Activated CD8-positive, alpha-beta T cell treated with anti-CD3 and anti-CD28 coated beads for 36 hours (primary cell): ENCODE measurements around the gene APBB1IP. TPM values are rescaled to one million over a fixed set of nuclear protein-coding genes. Genes with fewer than 3 reads are reported as not detected.
"Not testable (repeated sequence)": the region's sequence is repeated elsewhere in the genome, so short reads cannot be mapped to it uniquely, and the experiment has no call there.

Experiments used
- ATAC-seq: fragments of 200-7000 bp; cut with Tn5 transposase; one replicate; pipeline ENCODE4 v1.10.0; 2021; ENCODE audit warnings: mild to moderate bottlenecking, moderate library complexity
- CTCF ChIA-PET: fragments of 350-600 bp; sonication (Branson Sonifier 250); formaldehyde crosslinking; loops from one replicate; lab custom pipeline; 2021; ENCODE audit warnings: antibody characterized with exemption; lab: Charles Lee
- POLR2A ChIA-PET: fragments of 350-600 bp; sonication (Branson Sonifier 250); formaldehyde crosslinking; loops from one replicate; lab custom pipeline; 2021; ENCODE audit warnings: antibody characterized with exemption; lab: Charles Lee
- DNase-seq: peaks from one replicate; pipeline ENCODE4 v3.0.0-alpha.2; 2020
- H3K27ac Mint-ChIP-seq: one replicate; pipeline ENCODE4 v1.8.0; 2021; ENCODE audit warnings: mild to moderate bottlenecking, mixed read lengths
- H3K27me3 Mint-ChIP-seq: one replicate; pipeline ENCODE4 v1.8.0; 2021; ENCODE audit warnings: mixed read lengths
- H3K36me3 Mint-ChIP-seq: one replicate; pipeline ENCODE4 v1.8.0; 2021; ENCODE audit warnings: low read depth, mixed read lengths
- H3K4me1 Mint-ChIP-seq: one replicate; pipeline ENCODE4 v1.8.0; 2021; ENCODE audit warnings: low read depth, mixed read lengths
- H3K4me3 Mint-ChIP-seq: one replicate; pipeline ENCODE4 v1.8.0; 2021; ENCODE audit warnings: mild to moderate bottlenecking, moderate library complexity, mixed read lengths
- H3K9me3 Mint-ChIP-seq: one replicate; pipeline ENCODE4 v1.8.0; 2021; ENCODE audit warnings: mixed read lengths
- intact Hi-C: fragments of 100-400 bp; cut with micrococcal nuclease; formaldehyde crosslinking; loops from one replicate; pipeline ENCODE4 v1.10.0; 2022
- total RNA-seq, 2 experiments: library from RNA; stranded (reverse); gene quantifications; one replicate each; pipeline ENCODE4 v1.2.3, GENCODE V29; 2021
- TF ChIP-seq, protein P1 (sequence below): fragments of 200-600 bp; IDR thresholded peaks from one replicate; pipeline ENCODE4 v1.8.0; 2022; ENCODE audit warnings: antibody characterized with exemption, mild to moderate bottlenecking

Gene APBB1IP
- total RNA-seq, 2 experiments from 2014 or later: 61.9 to 64.8 TPM

DNA sequence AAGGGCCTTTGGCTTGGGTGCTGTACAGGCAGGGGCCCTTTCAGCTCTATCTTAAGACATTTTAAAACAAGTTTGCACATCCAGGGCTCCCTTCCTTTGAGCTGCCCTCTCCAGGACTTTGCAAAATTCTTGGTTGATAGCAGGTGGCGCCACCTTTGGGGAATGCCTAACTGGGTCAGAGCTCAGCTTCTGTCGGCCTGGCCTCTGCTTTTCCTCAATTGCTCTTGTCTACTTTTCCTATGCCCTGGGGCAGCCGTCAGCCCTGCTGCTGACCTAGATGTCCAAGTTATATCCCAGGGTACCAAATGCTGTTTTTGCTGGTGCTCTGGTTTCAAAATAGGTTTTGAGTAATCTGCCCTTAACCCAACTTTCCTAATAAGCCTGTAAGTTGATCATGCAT lies 65.8 kb downstream of the APBB1IP start:
- Mint-ChIP-seq H3K4me3 (no peak overlapping the region), H3K4me1 (peaks cover 24% of the 10 kb centered on the region), H3K27ac (peak overlapping the region; percentile 64), H3K27me3 (no peaks in the 10 kb centered on the region), H3K36me3 (peaks cover 64% of the 10 kb centered on the region), H3K9me3 (no peaks in the 10 kb centered on the region)
- TF ChIP-seq, protein P1, sequence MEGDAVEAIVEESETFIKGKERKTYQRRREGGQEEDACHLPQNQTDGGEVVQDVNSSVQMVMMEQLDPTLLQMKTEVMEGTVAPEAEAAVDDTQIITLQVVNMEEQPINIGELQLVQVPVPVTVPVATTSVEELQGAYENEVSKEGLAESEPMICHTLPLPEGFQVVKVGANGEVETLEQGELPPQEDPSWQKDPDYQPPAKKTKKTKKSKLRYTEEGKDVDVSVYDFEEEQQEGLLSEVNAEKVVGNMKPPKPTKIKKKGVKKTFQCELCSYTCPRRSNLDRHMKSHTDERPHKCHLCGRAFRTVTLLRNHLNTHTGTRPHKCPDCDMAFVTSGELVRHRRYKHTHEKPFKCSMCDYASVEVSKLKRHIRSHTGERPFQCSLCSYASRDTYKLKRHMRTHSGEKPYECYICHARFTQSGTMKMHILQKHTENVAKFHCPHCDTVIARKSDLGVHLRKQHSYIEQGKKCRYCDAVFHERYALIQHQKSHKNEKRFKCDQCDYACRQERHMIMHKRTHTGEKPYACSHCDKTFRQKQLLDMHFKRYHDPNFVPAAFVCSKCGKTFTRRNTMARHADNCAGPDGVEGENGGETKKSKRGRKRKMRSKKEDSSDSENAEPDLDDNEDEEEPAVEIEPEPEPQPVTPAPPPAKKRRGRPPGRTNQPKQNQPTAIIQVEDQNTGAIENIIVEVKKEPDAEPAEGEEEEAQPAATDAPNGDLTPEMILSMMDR: no peak
- ChIA-PET CTCF (interaction anchor here (0.7 to 1.1 kb wide), 7 partner anchors 9 to 169 kb away, joined by 3 to 6 read pairs (median 3); no protein-coding TSS in a partner anchor), POLR2A (interaction anchor here (0.8 to 1.0 kb wide), 3 partner anchors 9 to 151 kb away, joined by 3 read pairs; no protein-coding TSS in a partner anchor)
- no peak for ATAC-seq
- intact Hi-C loops: no loop called here
- DNase-seq: peak; percentile 35

DNA sequence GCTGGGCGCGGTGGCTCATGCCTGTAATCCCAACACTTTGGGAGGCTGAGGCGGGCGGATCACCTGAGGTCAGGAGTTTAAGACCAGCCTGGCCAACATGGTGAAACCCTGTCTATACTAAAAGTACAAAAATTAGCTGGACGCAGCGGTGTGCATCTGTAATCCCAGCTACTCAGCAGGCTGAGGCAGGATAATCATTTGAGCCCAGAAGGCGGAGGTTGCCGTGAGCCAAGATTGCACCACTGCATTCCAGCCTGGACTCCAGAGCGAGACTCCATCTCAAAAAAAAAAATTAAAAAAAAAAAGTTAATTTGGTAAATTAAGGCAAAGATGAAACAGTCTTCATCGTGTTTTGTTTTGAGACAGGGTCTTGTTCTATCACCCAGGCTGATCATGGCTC lies 66.3 kb downstream of the APBB1IP start:
- peaks cover 68% of the 10 kb centered on the region for H3K36me3 Mint-ChIP-seq
- H3K4me3 Mint-ChIP-seq, H3K27me3 Mint-ChIP-seq, ATAC-seq, H3K9me3 Mint-ChIP-seq, DNase-seq, intact Hi-C loops, H3K27ac Mint-ChIP-seq: not testable (repeated sequence)
- CTCF ChIA-PET: interaction anchor here (0.9 to 1.1 kb wide), 5 partner anchors 14 to 145 kb away, joined by 3 to 6 read pairs (median 4); no protein-coding TSS in a partner anchor
- peaks cover 23% of the 10 kb centered on the region for H3K4me1 Mint-ChIP-seq
- POLR2A ChIA-PET: interaction anchor here (0.9 kb wide), 1 partner anchor 9 kb away, joined by 3 read pairs; no protein-coding TSS in a partner anchor

DNA sequence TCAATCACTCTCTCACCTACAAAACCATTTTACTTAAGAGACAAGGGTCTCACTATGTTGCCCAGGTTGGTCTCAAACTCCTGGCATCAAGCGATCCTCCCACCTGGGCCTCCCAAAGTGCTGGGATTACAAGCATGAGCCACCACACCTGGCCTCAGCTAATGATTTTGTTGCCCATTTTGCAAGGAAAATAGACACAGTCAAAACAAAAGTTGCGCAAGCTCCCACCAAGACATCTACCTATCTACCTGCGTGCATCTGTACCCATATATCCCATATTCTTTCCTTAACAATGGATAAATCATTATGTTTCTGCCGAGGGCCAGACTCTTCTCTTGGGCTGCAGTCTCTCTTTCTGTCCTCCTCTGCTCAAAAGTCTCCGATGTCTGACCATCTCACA lies 67.3 kb downstream of the APBB1IP start:
- Mint-ChIP-seq H3K36me3 (peaks cover 65% of the 10 kb centered on the region), H3K4me1 (peaks cover 18% of the 10 kb centered on the region), H3K9me3 (no peaks in the 10 kb centered on the region), H3K4me3 (no peak overlapping the region), H3K27me3 (no peaks in the 10 kb centered on the region), H3K27ac (peak overlapping the region; percentile 6)
- DNase-seq (no peak), ATAC-seq (no peak)
- TF ChIP-seq, protein P1: no peak
- intact Hi-C loops: no loop called here
- ChIA-PET POLR2A (no interaction called here), CTCF (no interaction called here)

DNA sequence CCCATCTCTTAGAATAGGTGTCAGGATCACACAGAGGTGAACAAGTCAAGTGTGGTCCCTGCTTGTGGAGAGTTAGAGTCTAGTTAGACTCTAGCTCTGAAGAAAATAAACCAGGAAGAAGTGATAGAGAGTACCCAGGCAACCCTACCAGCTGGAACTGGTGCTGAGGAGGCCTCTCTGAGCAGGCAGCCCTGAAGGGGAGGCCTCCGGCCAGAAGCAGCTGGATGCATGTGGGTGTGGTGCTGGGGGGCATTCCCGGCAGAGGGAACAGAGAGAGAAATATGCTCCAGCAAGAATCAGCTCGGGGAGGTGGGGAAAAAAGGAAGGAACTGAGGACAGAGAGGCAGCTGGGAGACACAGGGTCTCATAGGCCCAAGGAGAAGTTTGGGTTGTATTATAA lies 68.6 kb downstream of the APBB1IP start:
- no peak for DNase-seq
- intact Hi-C loops: no loop called here
- Mint-ChIP-seq H3K36me3 (peaks cover 67% of the 10 kb centered on the region), H3K4me1 (peaks cover 18% of the 10 kb centered on the region), H3K9me3 (no peaks in the 10 kb centered on the region), H3K27me3 (no peaks in the 10 kb centered on the region), H3K27ac (peak overlapping the region; percentile 14), H3K4me3 (no peak overlapping the region)
- ATAC-seq: no peak
- TF ChIP-seq, protein P1: no peak
- POLR2A ChIA-PET: no interaction called here
- CTCF ChIA-PET: no interaction called here

DNA sequence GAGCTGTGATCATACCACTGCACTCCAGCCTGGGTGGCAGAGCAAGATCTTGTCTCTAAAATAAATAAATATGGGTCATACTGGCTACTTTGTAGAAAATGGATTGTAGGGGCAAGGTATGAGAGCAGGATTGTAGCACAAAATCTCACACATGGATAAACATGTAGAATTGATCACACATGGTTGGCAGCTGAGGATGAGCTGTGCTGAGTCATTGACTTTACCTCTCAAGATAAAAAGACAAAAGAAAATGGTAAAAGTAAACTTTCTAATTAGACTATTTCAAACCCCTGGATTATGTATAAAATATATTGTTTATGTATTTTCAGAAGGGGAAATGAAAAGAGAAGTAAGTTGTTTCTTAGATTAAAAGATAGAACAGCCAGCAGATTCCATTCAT lies 69.3 kb downstream of the APBB1IP start:
- POLR2A ChIA-PET: no interaction called here
- ATAC-seq (no peak), DNase-seq (no peak)
- CTCF ChIA-PET: interaction anchor here (1.1 kb wide), 1 partner anchor 13 kb away, joined by 3 read pairs; no protein-coding TSS in a partner anchor
- peaks cover 2% of the 10 kb centered on the region for H3K9me3 Mint-ChIP-seq
- TF ChIP-seq, protein P1: no peak
- H3K36me3 Mint-ChIP-seq: peaks cover 70% of the 10 kb centered on the region
- intact Hi-C loops: no loop called here
- no peak overlapping the region for H3K4me3 Mint-ChIP-seq
- H3K27ac Mint-ChIP-seq: peak overlapping the region; percentile 47
- no peaks in the 10 kb centered on the region for H3K27me3 Mint-ChIP-seq
- H3K4me1 Mint-ChIP-seq: peaks cover 18% of the 10 kb centered on the region
